A549 (cell line): ENCODE measurements around the gene FAM78B. TPM values are rescaled to one million over a fixed set of nuclear protein-coding genes. Genes with fewer than 3 reads are reported as not detected.

Experiments
- ATAC-seq, 2 experiments: fragments of 200-7000 bp in 1 of 2; fragments of >200 bp in 1 of 2; cut with Nextera tagmentation in 1 of 2; cut with Tn5 transposase in 1 of 2; 3 replicates each; pipeline versions ENCODE4 v1.8.0 to v1.9.1; 2018 to 2020; ENCODE audit warnings: mild to moderate bottlenecking in 1 of 2, moderate library complexity in 1 of 2
- CTCF ChIA-PET: fragments of 300-600 bp; sonication (Branson Sonifier 250); formaldehyde crosslinking; extraction: SDS; loops from one replicate; lab custom pipeline; 2021; ENCODE audit warnings: antibody characterized with exemption, inconsistent platforms; lab: Yijun Ruan, JAX
- POLR2A ChIA-PET: fragments of 350-600 bp; formaldehyde crosslinking; extraction: SDS; loops from one replicate; lab custom pipeline; 2021; ENCODE audit warnings: antibody characterized with exemption, inconsistent platforms; lab: Yijun Ruan, JAX
- DNase-seq, 2 experiments: peaks; one replicate each; pipeline versions ENCODE4 v3.0.0 to v3.0.0-alpha.2; 2011 to 2016; ENCODE audit warnings: low read depth in 1 of 2, low spot score in 1 of 2
- FAIRE-seq: peaks from 2 replicates; lab custom pipeline; 2011; peaks lifted over from hg19 to GRCh38; lab: Jason Lieb, UNC
- H3K27ac ChIP-seq, 2 experiments: fragments of >200 bp; sonication (Bioruptor Twin); formaldehyde crosslinking; 3 replicates each; pipeline ENCODE4 v1.5.1; 2016 to 2017
- H3K4me1 ChIP-seq: fragments of >200 bp; sonication (Bioruptor Twin); formaldehyde crosslinking; 3 replicates; pipeline ENCODE4 v1.6.1; 2016
- H3K4me2 ChIP-seq: fragments of >200 bp; sonication (Bioruptor Twin); formaldehyde crosslinking; 3 replicates; pipeline ENCODE4 v1.6.1; 2016
- H3K4me3 ChIP-seq: fragments of >200 bp; sonication (Bioruptor Twin); formaldehyde crosslinking; 3 replicates; pipeline ENCODE4 v1.5.1; 2016
- H3K9me3 ChIP-seq: fragments of >200 bp; sonication (Bioruptor Twin); formaldehyde crosslinking; 3 replicates; pipeline ENCODE4 v1.6.1; 2016
- ATOH8 ChIP-seq: fragments of 250-450 bp; sonication (Bioruptor Pico); IDR thresholded peaks from 2 replicates; pipeline ENCODE4 v1.5.0; 2020; ENCODE audit warnings: low read depth, mild to moderate bottlenecking, moderate library complexity
- CBX2 ChIP-seq: fragments of 200-600 bp; sonication (generic); IDR thresholded peaks from 2 replicates; pipeline ENCODE4 v1.6.1; 2016; ENCODE audit warnings: low read depth, mild to moderate bottlenecking, borderline replicate concordance
- CBX8 ChIP-seq: fragments of 200-600 bp; sonication (generic); IDR thresholded peaks from 2 replicates; pipeline ENCODE4 v1.6.1; 2016
- CEBPB ChIP-seq, 2 experiments: fragments of >200 bp in 1 of 2; sonication (Bioruptor Twin) in 1 of 2; formaldehyde crosslinking in 1 of 2; IDR thresholded peaks; 2 replicates each; pipeline ENCODE4 v1.6.1; 2012 to 2016
- CHD4 ChIP-seq: fragments of 200-600 bp; sonication (generic); IDR thresholded peaks from 2 replicates; pipeline ENCODE4 v1.6.1; 2016; ENCODE audit warnings: antibody characterized with exemption, mild to moderate bottlenecking, borderline replicate concordance
- ESRRA ChIP-seq: fragments of 150-350 bp; IDR thresholded peaks from 2 replicates; pipeline ENCODE4 v1.6.1; 2014; ENCODE audit warnings: mild to moderate bottlenecking, low read length, borderline replicate concordance
- FOSL2 ChIP-seq, 2 experiments: fragments of 450-650 bp in 1 of 2; fragments of >200 bp in 1 of 2; sonication (Bioruptor Twin) in 1 of 2; formaldehyde crosslinking; IDR thresholded peaks; 2 replicates each; pipeline versions ENCODE4 v1.5.0 to v1.6.1; 2016 to 2020; ENCODE audit warnings: mild to moderate bottlenecking in 1 of 2, moderate library complexity in 1 of 2
- GATA3 ChIP-seq: IDR thresholded peaks from 2 replicates; pipeline ENCODE4 v1.6.1; 2012; ENCODE audit warnings: borderline replicate concordance
- HES2 ChIP-seq: fragments of >200 bp; sonication (Bioruptor Twin); formaldehyde crosslinking; IDR thresholded peaks from 2 replicates; pipeline ENCODE4 v1.6.1; 2016
- HEYL ChIP-seq: fragments of 250-450 bp; sonication (Bioruptor Pico); IDR thresholded peaks from 2 replicates; pipeline ENCODE4 v1.8.0; 2021; ENCODE audit warnings: mild to moderate bottlenecking, moderate library complexity
- HOXB13 ChIP-seq: fragments of 250-450 bp; sonication (Bioruptor Pico); IDR thresholded peaks from 2 replicates; pipeline ENCODE4 v1.5.0; 2020; ENCODE audit warnings: low read depth, mild to moderate bottlenecking, moderate library complexity
- JUN ChIP-seq, 2 experiments: fragments of >200 bp; sonication (Bioruptor Twin); formaldehyde crosslinking; IDR thresholded peaks; 2 replicates in 1 of 2; 3 replicates in 1 of 2; pipeline ENCODE4 v1.6.1; 2016 to 2017
- KDM5A ChIP-seq: fragments of 200-600 bp; sonication (generic); IDR thresholded peaks from 2 replicates; pipeline ENCODE4 v1.6.1; 2016; ENCODE audit warnings: antibody characterized with exemption, mild to moderate bottlenecking
- MAFK ChIP-seq: fragments of 450-650 bp; IDR thresholded peaks from 2 replicates; pipeline ENCODE4 v1.6.1; 2014; ENCODE audit not compliant: partially characterized antibody
- MAZ ChIP-seq: fragments of 150-350 bp; IDR thresholded peaks from 2 replicates; pipeline ENCODE4 v1.6.1; 2014; ENCODE audit warnings: antibody characterized with exemption, low read depth, low read length, borderline replicate concordance
- NR3C1 ChIP-seq: fragments of >200 bp; sonication (Bioruptor Twin); formaldehyde crosslinking; IDR thresholded peaks from 3 replicates; pipeline ENCODE4 v1.6.1; 2017
- REST ChIP-seq: fragments of 200-600 bp; sonication (generic); IDR thresholded peaks from 2 replicates; pipeline ENCODE4 v1.6.1; 2016; ENCODE audit warnings: antibody characterized with exemption, mild to moderate bottlenecking, moderate library complexity
- RNF2 ChIP-seq: fragments of 200-600 bp; sonication (generic); IDR thresholded peaks from 2 replicates; pipeline ENCODE4 v1.6.1; 2016; ENCODE audit warnings: low read depth, mild to moderate bottlenecking, antibody characterized with exemption, moderate library complexity, borderline replicate concordance
- SMC3 ChIP-seq: fragments of >200 bp; sonication (Bioruptor Twin); formaldehyde crosslinking; IDR thresholded peaks from 3 replicates; pipeline ENCODE4 v1.6.1; 2018; ENCODE audit warnings: inconsistent platforms
- TFCP2L1 ChIP-seq: fragments of 250-450 bp; sonication (Bioruptor Pico); IDR thresholded peaks from 2 replicates; pipeline ENCODE4 v1.5.0; 2021; ENCODE audit warnings: mild to moderate bottlenecking
- ZNF302 ChIP-seq: fragments of 250-450 bp; sonication (Bioruptor Pico); IDR thresholded peaks from 2 replicates; pipeline ENCODE4 v1.9.0; 2021; ENCODE audit warnings: inconsistent platforms, mild to moderate bottlenecking, moderate library complexity
- WGBS: methylation state at CpG from one replicate; pipeline ENCODE4 v1.1.6; 2017; ENCODE audit errors: missing lambda C conversion rate; 5-methylcytosine and 5-hydroxymethylcytosine counted together
- polyA plus RNA-seq, 4 experiments: library from polyadenylated mRNA; depleted of rRNA in 3 of 4; stranded (reverse); fragments of >200 nt; fragmentation: RNase III in 1 of 4; extraction: RNeasy Plus Mini Kit Qiagen cat#74134 plus additional on column Dnase treatment in 1 of 4; gene quantifications; 2 replicates in 3 of 4; 3 replicates in 1 of 4; pipeline ENCODE4 v1.2.3, GENCODE V29; 2011 to 2017

Gene FAM78B
- polyA plus RNA-seq, 2 of the 4 experiments (the other 2 are of a cell fraction): 0.13 to 0.34 TPM

- Histone ChIP-seq H3K9me3 (no peaks in the 10 kb centered on the region), H3K4me3 (no peak overlapping the region), H3K27ac (no peak overlapping the region), H3K4me1 (no peaks in the 10 kb centered on the region), H3K4me2 (no peak overlapping the region)
- ATAC-seq: no peak
- 16% methylated on average over 8 of the region's 8 CpGs for WGBS
- ChIA-PET CTCF (interaction anchor here (1.1 kb wide), 1 partner anchor 33 kb away, joined by 3 read pairs; no protein-coding TSS in a partner anchor), POLR2A (no interaction called here)
- DNase-seq: no peak
- no peak for FAIRE-seq
- no peak for TF ChIP-seq JUN (IDR thresholded peaks at IDR 0.05)
- TF ChIP-seq CHD4: no peak
- TF ChIP-seq KDM5A: no peak
- TF ChIP-seq HEYL (CRISPR knock-in tag): no peak
- TF ChIP-seq HES2: no peak
- no peak for TF ChIP-seq RNF2
- TF ChIP-seq NR3C1: no peak
- TF ChIP-seq ZNF302 (CRISPR knock-in tag): no peak
- no peak for TF ChIP-seq ATOH8
- TF ChIP-seq CBX8: no peak
- no peak for TF ChIP-seq CEBPB (IDR thresholded peaks at IDR 0.05)
- TF ChIP-seq MAZ: no peak
- no peak for TF ChIP-seq CBX2
- TF ChIP-seq MAFK: no peak
- TF ChIP-seq SMC3: no peak
- no peak for TF ChIP-seq TFCP2L1 (CRISPR knock-in tag)
- TF ChIP-seq, all 56 proteins: peak for 0
Measured at GRCh38 chr1:166087734-166088571, 78.8 kb downstream of the FAM78B start.

DNA sequence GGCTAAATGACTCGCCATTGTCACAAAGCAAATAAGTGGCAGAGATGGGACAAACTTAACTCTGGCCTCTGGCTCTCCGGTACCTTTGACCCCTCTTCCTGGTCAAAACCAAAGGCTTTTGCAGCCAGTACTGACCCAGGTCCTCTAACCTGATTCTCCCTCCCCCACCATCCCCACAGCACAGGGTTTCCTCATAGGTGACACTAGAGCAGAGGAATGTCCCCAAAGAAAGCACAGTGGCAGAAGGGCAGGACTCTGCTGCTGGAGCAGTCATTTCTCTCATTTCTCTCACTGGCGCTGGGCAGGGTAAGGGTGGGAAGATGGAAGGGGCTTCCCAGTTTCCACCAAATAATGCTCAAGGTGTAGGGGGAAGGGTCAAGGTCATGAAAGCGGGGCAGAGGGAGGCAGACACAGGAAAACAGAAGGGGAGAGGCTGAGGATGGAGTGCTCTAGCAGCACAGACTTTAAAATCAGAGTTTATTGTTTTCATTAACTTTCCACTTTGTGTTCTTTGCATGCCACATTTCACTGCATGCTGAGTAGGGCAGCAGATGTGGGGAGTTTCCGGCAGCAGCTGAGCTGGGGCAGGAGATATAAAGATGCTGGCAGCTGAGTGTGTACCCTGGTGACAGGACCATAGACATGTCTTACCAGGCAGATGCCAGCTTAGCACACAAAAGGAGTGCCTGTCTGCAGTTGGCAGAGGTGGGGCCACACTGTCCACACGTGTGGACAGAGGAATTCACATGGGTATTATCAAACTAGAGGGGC lies 80.5 kb downstream of the FAM78B start:
- Histone ChIP-seq H3K27ac (no peak overlapping the region), H3K9me3 (no peaks in the 10 kb centered on the region), H3K4me1 (no peaks in the 10 kb centered on the region), H3K4me3 (no peak overlapping the region), H3K4me2 (no peak overlapping the region)
- no peak for FAIRE-seq
- ATAC-seq: no peak
- WGBS: 14% methylated on average over 6 of the region's 6 CpGs
- ChIA-PET CTCF (no interaction called here), POLR2A (no interaction called here)
- TF ChIP-seq CEBPB (IDR thresholded peaks at IDR 0.05): no peak
- TF ChIP-seq GATA3: no peak
- TF ChIP-seq ESRRA: no peak
- TF ChIP-seq HOXB13 (CRISPR knock-in tag): no peak
- no peak for TF ChIP-seq REST
- TF ChIP-seq FOSL2 (IDR thresholded peaks at IDR 0.05): no peak
- no peak for TF ChIP-seq FOSL2 (CRISPR knock-in tag; IDR thresholded peaks at IDR 0.05)
- DNase-seq: no peak
